GM12864 (cell line): Measurements from ENCODE around the gene REXO5.

Experiments
- DNase-seq: peaks from one replicate; pipeline ENCODE4 v3.0.0-alpha.2; 2011; ENCODE audit warnings: low read depth
- H3K4me3 ChIP-seq: 2 replicates; pipeline ENCODE4 v1.5.1; 2011; ENCODE audit warnings: mild to moderate bottlenecking, low read depth, low read length, control low read depth
- TF ChIP-seq, protein P1 (sequence below): IDR thresholded peaks from 2 replicates; pipeline ENCODE4 v1.5.1; 2011; ENCODE audit warnings: low read depth, mild to moderate bottlenecking, moderate library complexity, low read length, control low read depth, inconsistent platforms; ENCODE audit errors: missing control alignments

REXO5 gene

GRCh38 chr16:20765732-20766131 is 40.6 kb upstream of the REXO5 start:
- H3K4me3 ChIP-seq: no peak overlapping the region
- TF ChIP-seq, protein P1, sequence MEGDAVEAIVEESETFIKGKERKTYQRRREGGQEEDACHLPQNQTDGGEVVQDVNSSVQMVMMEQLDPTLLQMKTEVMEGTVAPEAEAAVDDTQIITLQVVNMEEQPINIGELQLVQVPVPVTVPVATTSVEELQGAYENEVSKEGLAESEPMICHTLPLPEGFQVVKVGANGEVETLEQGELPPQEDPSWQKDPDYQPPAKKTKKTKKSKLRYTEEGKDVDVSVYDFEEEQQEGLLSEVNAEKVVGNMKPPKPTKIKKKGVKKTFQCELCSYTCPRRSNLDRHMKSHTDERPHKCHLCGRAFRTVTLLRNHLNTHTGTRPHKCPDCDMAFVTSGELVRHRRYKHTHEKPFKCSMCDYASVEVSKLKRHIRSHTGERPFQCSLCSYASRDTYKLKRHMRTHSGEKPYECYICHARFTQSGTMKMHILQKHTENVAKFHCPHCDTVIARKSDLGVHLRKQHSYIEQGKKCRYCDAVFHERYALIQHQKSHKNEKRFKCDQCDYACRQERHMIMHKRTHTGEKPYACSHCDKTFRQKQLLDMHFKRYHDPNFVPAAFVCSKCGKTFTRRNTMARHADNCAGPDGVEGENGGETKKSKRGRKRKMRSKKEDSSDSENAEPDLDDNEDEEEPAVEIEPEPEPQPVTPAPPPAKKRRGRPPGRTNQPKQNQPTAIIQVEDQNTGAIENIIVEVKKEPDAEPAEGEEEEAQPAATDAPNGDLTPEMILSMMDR: no peak
- DNase-seq: no peak

DNA sequence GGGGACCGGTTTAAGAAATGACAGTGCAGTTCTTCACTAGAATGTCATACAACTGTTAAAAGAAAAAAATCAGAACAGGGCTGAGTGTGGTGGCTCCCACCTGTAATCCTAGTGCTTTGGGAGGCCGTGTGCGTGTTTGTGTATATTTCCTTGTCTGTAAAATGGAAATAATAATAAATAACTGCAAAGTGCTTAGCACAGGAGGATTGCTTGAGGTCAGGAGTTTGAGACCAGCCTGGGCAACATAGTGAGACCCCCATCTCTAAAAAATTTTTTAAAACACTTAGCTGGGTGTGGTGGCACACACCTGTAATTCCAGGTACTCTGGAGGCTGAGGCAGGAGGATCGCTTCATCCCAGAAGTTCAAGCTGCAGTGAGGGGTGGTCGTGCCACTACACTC is 40.0 kb upstream of the REXO5 start:
- H3K4me3 ChIP-seq: no peak overlapping the region
- TF ChIP-seq, protein P1: no peak
- DNase-seq: no peak

GRCh38 chr16:20767577-20767976 is 38.8 kb upstream of the REXO5 start:
- TF ChIP-seq, protein P1: no peak
- DNase-seq: no peak
- H3K4me3 ChIP-seq: no peak overlapping the region

GRCh38 chr16:20768121-20768520 is 38.2 kb upstream of the REXO5 start:
- TF ChIP-seq, protein P1: no peak
- DNase-seq: no peak
- H3K4me3 ChIP-seq: no peak overlapping the region

DNA sequence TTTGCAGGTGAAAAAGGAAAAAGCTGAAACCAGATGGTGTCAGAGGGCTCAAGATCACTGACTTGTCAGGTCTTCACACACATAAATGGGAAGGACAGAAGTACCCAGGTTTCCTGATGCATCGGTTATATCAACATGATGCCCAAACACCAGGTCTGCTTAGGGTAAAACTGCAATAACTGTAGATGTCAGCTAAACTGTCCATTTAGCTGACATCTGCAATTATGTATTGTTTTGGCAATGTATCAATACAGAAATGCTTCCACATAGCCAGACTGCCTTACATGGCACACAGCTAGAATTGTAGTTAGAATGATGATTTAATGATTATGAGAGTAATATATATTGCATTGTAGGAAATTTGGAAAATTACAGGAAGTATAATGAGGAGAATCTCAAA is 37.5 kb upstream of the REXO5 start:
- no peak for DNase-seq
- H3K4me3 ChIP-seq: no peak overlapping the region
- TF ChIP-seq, protein P1: no peak

DNA sequence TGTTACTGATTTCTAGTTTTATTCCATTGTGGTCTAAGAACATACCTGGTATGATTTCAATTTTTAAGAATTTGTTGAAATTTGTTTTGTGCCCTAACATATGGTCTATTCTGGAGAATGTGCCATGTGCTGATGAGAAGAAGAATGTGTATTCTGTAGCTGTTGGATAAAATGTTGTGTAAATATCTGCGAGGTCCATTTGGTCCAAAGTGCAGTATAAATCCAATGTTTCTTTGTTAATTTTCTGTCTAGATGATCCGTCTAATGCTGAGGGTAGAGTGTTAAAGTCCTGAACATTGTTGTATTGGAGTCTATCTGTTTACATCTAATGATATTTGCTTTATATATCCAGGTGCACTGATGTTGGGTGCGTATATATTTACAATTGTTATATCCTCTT is 32.6 kb upstream of the REXO5 start:
- no peak overlapping the region for H3K4me3 ChIP-seq
- TF ChIP-seq, protein P1: no peak
- no peak for DNase-seq

DNA sequence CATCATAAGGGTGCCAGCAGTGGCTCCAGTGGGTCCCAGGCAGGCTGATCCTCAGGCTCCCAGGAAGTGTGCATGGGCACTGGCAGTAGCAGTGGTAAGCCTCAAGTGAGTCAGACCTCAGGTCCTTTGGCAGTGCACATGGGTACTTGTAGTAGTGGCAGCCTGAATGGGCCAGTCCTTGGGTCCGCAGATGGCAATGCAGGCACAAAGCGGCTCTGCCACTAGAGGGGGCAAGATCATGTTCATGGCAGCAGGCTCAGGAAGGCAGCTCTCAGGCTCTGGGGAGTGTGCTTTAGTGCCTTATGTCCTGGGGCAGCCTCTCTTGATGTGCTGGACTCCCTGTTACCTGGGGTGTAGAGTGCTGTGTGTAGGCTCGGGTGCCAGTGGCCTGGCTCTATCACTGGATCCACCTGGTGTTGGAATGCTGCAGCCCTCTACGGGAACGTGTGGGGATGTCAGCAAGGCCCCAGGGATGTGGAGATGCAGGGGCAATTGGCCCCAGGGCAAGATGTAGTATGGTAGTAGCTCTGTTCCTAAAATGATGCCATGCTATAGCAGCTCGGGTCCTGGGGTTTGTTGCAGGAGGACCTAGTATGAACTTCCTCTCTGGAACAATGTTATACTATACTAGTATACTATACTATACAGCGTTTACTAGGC is 31.5 kb upstream of the REXO5 start:
- no peak overlapping the region for H3K4me3 ChIP-seq
- TF ChIP-seq, protein P1: peak; percentile 99
- peak; percentile 18 for DNase-seq
